VCaP (cell line): ENCODE measurements around the gene FAT2.

ENCODE experiments used
- H3K27ac ChIP-seq: fragments of 450-650 bp; 2 replicates; pipeline ENCODE4 v1.5.1; 2017
- TF ChIP-seq, protein P1 (sequence below): fragments of 450-650 bp; conservative IDR thresholded peaks from 2 replicates; pipeline ENCODE4 v1.5.1; 2017; ENCODE audit warnings: mild to moderate bottlenecking, moderate library complexity

Gene FAT2

DNA sequence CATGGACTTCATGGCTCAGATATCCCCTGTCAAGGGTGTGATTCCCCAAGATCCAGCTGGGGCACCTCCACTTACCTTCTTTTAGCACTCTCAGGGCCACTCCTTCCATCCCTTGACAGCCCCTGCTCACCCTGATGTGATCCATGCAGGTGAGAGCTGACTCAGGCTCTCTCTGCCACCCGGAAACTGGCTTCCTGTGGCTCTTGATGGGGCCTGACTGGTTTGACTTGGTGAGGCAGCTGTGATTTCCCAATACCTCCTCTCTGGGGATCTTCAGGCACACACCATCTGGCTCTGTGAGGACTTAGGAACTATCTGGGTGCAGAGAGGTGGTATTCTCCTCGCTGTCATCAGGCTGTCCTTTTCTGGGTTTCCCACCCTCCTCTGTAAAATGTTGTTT lies 7.9 kb upstream of the FAT2 start:
- H3K27ac ChIP-seq = no peak overlapping the region
- TF ChIP-seq, protein P1, sequence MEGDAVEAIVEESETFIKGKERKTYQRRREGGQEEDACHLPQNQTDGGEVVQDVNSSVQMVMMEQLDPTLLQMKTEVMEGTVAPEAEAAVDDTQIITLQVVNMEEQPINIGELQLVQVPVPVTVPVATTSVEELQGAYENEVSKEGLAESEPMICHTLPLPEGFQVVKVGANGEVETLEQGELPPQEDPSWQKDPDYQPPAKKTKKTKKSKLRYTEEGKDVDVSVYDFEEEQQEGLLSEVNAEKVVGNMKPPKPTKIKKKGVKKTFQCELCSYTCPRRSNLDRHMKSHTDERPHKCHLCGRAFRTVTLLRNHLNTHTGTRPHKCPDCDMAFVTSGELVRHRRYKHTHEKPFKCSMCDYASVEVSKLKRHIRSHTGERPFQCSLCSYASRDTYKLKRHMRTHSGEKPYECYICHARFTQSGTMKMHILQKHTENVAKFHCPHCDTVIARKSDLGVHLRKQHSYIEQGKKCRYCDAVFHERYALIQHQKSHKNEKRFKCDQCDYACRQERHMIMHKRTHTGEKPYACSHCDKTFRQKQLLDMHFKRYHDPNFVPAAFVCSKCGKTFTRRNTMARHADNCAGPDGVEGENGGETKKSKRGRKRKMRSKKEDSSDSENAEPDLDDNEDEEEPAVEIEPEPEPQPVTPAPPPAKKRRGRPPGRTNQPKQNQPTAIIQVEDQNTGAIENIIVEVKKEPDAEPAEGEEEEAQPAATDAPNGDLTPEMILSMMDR = no peak

DNA sequence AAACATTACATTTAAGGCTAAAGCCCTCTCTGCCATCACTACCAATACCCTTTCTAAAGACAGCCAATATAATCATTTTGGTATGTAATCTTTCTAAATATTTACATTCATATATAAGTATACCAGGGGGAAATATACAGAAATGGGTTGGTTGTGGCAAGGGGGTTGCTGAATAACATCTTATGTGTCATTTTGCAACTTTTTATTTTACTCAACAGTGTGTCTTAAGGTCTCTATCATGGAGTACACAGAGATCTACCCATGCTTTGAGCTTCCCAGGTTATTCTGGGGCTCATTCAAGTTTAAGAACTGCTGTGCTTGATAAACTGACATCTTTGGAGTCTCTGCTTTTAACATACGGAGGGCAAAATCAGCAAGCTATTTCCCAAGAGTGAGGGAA lies 7.4 kb upstream of the FAT2 start:
- H3K27ac ChIP-seq = no peak overlapping the region
- TF ChIP-seq, protein P1 = no peak

DNA sequence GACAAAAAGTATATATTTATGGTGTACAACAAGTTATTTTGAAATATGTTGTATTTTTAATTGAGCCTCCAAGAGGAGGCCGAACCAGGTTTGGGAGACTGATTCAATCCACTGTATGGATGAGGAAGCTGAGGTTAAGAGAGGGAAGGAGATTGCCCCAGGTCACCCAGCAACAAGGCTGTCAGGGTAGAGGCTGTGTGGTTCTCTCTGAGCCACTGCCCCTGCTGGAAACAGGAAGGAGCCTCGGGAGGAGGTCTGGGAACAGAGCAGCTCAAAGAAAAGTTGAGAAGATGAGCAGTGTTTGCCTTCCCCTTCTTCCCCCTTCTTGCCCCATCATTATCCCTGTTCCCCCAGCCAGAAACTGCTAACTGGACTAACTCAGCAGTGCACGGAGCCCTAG lies 6.6 kb upstream of the FAT2 start:
- TF ChIP-seq, protein P1 = no peak

DNA sequence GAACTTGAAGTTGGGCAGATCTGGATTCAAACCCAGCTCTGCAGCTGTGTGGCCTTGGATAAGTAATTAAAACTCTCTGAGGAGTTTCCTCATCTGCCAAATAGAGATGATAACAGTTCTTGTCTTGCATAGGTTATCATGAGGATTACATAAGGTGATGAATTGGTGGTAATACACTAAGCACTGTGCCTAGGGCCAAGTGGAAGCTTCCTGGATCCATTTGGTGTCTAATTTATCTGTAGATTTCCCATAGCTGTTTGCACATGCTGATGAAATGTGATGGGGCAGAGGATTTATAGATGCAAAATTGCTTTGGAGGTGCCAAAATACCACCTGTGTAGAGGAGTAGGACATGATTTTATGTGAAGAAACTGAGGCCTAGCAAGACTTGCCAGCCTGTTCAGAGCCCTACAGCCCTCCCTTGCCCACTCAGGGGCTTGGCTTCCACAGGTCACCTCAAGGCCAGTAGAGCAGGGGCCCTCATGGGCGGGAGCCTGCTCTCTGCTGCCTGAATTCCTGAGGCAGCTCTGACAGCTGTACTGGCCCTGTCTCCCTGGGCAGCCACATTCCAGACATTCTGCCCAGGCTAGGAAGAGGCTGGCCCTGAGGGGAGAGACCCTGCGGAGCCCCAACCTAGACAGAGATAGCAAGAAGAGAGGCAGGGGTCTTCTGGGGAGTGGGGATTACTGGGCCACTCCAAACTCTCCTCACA lies 5.9 kb upstream of the FAT2 start:
- TF ChIP-seq, protein P1 = no peak
- no peak overlapping the region for H3K27ac ChIP-seq

More for the DNA sequence above, 6.6 kb upstream of the FAT2 start:
- no peak overlapping the region for H3K27ac ChIP-seq

DNA sequence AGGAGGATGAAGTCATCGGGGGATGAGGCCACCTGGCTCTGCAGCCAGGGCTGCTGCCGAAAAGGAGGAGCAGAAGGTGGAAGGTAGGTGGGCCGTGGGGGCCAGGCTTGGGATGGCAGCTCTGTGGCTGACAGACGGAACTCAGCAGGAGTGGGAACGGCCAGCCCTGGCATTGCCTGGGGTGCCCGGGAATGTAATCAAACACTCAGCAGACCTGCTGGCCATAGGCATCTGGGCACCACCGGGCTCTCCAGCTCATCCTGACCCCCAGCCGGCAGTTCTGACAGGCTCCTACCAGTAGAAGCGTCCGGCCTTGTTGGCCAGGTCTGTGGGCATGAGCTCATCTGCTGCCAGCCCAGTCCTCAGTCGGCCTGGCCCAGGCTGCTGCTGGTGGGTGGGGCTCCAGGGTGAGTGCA lies 4.3 kb upstream of the FAT2 start:
- TF ChIP-seq, protein P1 = no peak
- H3K27ac ChIP-seq = no peak overlapping the region

DNA sequence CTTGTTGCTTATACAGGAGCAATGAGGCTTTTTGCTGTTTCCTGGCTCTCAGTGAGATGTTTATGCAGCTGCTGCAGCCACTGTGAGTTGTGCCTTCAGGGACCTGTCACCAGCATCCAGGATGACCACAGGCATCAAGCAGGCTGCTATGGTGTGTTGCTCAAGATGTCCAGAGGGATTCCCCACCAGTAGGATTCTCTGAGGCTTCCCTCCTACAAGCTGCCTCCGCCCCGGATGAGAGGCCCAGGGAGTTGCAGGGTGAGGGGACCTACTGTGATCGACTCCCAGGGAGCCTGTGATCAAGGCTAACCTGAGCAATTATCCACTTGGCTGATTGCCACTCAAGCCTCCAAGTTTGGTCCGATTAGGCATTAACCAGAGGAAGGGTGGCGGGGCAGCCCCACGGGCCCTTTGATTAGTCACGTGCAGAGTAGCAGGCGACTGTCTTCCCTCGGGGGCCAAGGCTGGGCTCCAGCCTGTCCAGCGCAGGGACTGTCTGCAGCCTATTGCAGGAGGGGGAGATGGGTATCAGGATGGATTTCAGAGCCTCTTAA lies 1.8 kb upstream of the FAT2 start:
- no peak overlapping the region for H3K27ac ChIP-seq
- TF ChIP-seq, protein P1 = no peak

DNA sequence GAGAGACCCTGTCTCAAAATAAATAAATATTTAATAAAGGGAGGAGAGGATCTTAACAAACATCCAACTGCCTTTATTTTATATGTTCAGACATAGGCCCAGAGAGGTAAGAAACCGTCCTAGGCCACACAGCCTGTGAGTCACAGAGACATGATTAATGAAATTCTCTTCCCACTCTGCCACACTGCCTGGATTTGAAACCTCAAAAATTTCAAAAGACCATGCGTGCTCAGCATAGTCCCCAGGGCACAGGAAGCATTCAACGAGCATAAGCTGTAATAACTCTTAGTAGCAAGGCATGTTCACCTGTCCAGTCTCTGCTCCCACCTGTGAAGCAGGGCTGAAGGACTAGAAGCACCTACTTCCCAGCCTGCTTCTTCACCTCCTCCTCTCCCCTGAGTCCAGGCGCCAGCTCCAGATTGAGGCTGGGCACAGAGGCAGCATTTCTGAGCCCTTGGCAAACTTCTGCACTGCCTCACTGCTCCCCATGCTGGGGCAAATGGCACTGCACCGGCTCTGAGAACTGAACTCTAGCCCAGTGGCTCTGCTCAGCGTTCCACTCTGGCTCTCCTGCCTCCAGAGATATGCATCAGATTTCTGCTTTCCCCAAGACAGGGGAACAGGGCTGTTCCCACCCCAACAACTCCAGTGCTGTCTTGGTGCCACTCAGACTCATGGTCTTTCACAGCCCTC lies 1.1 kb downstream of the FAT2 start:
- TF ChIP-seq, protein P1 = no peak
- H3K27ac ChIP-seq = no peak overlapping the region
